HepG2 (cell line): Measurements from ENCODE around the gene KCNK10. TPM values are rescaled to one million over a fixed set of nuclear protein-coding genes. Genes with fewer than 3 reads are reported as not detected.

Source experiments
- KIAA2018 ChIP-seq: sonication (generic); formaldehyde crosslinking; IDR thresholded peaks from 2 replicates; pipeline ENCODE4 v1.5.0; 2020; ENCODE audit warnings: mild to moderate bottlenecking, missing genetic modification reagents, borderline replicate concordance
- ZMYM3 ChIP-seq: sonication (generic); formaldehyde crosslinking; IDR thresholded peaks from 2 replicates; pipeline ENCODE4 v1.5.1; 2020; ENCODE audit warnings: mild to moderate bottlenecking, missing genetic modification reagents
- ZNF207 ChIP-seq: fragments of 450-650 bp; IDR thresholded peaks from 2 replicates; pipeline ENCODE4 v1.6.1; 2016; ENCODE audit warnings: antibody characterized with exemption, borderline replicate concordance
- ZNF281 ChIP-seq: sonication (generic); formaldehyde crosslinking; IDR thresholded peaks from 2 replicates; pipeline ENCODE4 v1.4.0; 2020; ENCODE audit warnings: missing genetic modification reagents, borderline replicate concordance
- ZNF317 ChIP-seq: sonication (generic); formaldehyde crosslinking; IDR thresholded peaks from 2 replicates; pipeline ENCODE4 v1.5.0; 2020; ENCODE audit warnings: mild to moderate bottlenecking, missing genetic modification reagents
- ZNF569 ChIP-seq: sonication (generic); formaldehyde crosslinking; IDR thresholded peaks from 2 replicates; pipeline ENCODE4 v1.5.0; 2020; ENCODE audit warnings: mild to moderate bottlenecking, missing genetic modification reagents, moderate library complexity, borderline replicate concordance
- ZNF746 ChIP-seq: sonication (generic); formaldehyde crosslinking; IDR thresholded peaks from 2 replicates; pipeline ENCODE4 v1.8.0; 2022; ENCODE audit warnings: mild to moderate bottlenecking, missing genetic modification reagents
- polyA plus RNA-seq, 8 experiments: library from polyadenylated mRNA; depleted of rRNA in 3 of 8; stranded (reverse) in 7 of 8; unstranded in 1 of 8; fragments of >200 nt; fragmentation: Illumina TruSeq in 4 of 8; extraction: Trizol in 4 of 8; gene quantifications; 2 replicates each; pipeline versions ENCODE4 v1.2.1 to v1.2.3, GENCODE V29; 2011 to 2016; ENCODE audit warnings: low read depth in 4 of 8, missing spikeins in 1 of 8, mixed read lengths in 1 of 8; ENCODE audit not compliant: insufficient read depth in 1 of 8
- total RNA-seq, 5 experiments: library from RNA; depleted of rRNA; stranded (reverse); fragments of >200 nt; fragmentation: Illumina TruSeq; extraction: Trizol; gene quantifications; 2 replicates each; pipeline ENCODE4 v1.2.3, GENCODE V29; 2016; ENCODE audit warnings: low read depth in 1 of 5

The KCNK10 gene
- total and polyA plus RNA-seq, 2 of the 13 experiments (the other 11 are each of a cell fraction or from before 2014, with no cell fraction given): not detected

DNA sequence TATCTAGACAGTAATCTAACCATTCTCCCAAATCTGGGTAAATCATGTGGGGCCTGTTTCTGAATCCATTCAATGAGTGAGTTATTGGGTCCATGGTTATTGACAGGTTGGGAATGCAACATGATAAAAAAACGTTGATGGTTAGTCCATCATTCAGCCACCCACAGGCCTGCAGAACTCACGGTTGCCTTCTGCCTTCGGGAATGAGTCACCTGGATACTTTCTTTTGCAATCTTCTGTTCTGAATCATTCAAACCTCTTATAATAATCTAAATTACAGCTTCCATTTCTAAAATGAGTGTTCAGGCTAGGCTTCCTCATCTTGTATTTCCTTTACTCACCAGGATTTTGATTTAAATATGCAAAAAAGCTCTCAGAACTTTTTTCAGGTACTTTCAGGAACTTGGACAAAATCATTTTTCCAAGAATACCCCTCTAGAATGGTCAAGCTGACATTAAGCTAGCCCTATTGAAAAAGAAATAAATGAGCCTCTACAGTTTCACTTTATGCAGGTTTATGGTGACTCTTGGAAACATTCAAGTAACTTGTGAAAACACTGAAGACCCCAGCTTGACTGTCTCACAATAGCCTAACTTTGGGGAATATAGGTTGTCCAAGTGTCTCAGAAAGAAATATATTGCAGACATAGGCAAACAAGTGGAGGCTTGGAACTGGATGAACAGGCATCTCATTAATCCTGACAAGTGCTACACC is 94.4 kb downstream of the KCNK10 start (continued):
- no peak for TF ChIP-seq ZNF281 (CRISPR knock-in tag)
- no peak for TF ChIP-seq ZNF207
- TF ChIP-seq ZNF317: no peak
- TF ChIP-seq ZNF746 (CRISPR knock-in tag): no peak
- no peak for TF ChIP-seq KIAA2018 (CRISPR knock-in tag)
- no peak for TF ChIP-seq ZMYM3 (CRISPR knock-in tag)
- TF ChIP-seq ZNF569 (CRISPR knock-in tag): no peak
